Endothelial cell of umbilical vein (primary cell): ENCODE results near the gene TMEM132E.

Experiments used
- POLR2A ChIP-seq: IDR thresholded peaks from 2 replicates; pipeline ENCODE4 v1.6.1; 2012; ENCODE audit warnings: low read depth, mild to moderate bottlenecking, control low read depth, low read length
- TF ChIP-seq, protein P1 (sequence below), 2 donors: IDR thresholded peaks; 1 replicate in 1 of 2; 2 replicates in 1 of 2; pipeline ENCODE4 v1.5.1; 2011; ENCODE audit warnings: low read length in 2 of 2, mild to moderate bottlenecking in 2 of 2, moderate library complexity in 2 of 2, control low read depth in 1 of 2, inconsistent platforms in 1 of 2, low read depth in 1 of 2; ENCODE audit not compliant: insufficient read depth in 1 of 2; ENCODE audit errors: extremely low read depth in 1 of 2

DNA sequence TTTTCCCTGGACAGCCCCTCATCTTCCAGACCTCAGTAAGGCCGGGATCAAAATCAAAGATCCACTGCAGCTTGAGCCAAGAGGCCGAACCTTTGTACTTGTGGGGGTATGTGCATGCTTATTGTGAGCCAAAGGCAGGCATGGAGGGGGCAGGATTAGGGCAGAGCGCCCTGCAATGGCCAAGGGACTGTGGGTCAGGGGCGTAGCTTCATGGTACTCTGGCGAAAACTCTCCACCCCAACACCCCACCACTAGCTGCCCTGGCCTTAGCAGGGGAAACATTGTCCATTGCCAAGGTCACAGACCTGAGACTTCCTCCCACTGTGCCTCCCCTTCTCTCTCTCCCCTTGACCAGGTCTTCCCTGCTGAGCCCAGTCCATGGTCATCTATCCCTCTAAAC is 90.1 kb downstream of the TMEM132E start:
- TF ChIP-seq, protein P1, sequence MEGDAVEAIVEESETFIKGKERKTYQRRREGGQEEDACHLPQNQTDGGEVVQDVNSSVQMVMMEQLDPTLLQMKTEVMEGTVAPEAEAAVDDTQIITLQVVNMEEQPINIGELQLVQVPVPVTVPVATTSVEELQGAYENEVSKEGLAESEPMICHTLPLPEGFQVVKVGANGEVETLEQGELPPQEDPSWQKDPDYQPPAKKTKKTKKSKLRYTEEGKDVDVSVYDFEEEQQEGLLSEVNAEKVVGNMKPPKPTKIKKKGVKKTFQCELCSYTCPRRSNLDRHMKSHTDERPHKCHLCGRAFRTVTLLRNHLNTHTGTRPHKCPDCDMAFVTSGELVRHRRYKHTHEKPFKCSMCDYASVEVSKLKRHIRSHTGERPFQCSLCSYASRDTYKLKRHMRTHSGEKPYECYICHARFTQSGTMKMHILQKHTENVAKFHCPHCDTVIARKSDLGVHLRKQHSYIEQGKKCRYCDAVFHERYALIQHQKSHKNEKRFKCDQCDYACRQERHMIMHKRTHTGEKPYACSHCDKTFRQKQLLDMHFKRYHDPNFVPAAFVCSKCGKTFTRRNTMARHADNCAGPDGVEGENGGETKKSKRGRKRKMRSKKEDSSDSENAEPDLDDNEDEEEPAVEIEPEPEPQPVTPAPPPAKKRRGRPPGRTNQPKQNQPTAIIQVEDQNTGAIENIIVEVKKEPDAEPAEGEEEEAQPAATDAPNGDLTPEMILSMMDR (IDR thresholded peaks at IDR 0.05; ENCODE audit: extremely low read depth in 1 of 2, insufficient read depth in 1 of 2, low read depth in 1 of 2, low read length in 2 of 2), result no peak
- TF ChIP-seq POLR2A, result no peak
